Measurements from ENCODE around the gene MGAM2.

DNA sequence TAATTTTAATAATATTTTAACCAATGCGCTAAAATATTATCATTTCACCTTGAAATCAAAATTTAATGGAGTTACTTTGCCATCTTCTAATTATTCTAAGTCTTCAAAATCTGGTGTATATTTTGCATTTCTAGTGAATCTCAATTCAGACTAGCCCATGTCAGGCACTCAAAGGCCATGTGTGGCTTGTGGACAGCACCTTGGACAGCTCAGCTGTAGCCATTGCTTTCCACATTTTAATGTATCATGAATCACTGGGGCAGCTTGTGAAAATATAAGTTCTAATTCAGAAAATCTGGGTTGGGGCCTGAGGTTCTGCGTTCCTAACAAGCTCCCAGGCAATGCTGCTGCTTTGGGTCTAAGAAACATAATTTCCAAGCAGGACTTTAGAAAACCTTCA, 57.2 kb downstream of the MGAM2 start:
- TF ChIP-seq, protein P1, sequence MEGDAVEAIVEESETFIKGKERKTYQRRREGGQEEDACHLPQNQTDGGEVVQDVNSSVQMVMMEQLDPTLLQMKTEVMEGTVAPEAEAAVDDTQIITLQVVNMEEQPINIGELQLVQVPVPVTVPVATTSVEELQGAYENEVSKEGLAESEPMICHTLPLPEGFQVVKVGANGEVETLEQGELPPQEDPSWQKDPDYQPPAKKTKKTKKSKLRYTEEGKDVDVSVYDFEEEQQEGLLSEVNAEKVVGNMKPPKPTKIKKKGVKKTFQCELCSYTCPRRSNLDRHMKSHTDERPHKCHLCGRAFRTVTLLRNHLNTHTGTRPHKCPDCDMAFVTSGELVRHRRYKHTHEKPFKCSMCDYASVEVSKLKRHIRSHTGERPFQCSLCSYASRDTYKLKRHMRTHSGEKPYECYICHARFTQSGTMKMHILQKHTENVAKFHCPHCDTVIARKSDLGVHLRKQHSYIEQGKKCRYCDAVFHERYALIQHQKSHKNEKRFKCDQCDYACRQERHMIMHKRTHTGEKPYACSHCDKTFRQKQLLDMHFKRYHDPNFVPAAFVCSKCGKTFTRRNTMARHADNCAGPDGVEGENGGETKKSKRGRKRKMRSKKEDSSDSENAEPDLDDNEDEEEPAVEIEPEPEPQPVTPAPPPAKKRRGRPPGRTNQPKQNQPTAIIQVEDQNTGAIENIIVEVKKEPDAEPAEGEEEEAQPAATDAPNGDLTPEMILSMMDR (conservative IDR thresholded peaks at IDR 0.05; ENCODE audit: low read depth, low read length), result no peak
- no peak for TF ChIP-seq EZH2 (IDR thresholded peaks at IDR 0.05; ENCODE audit: borderline replicate concordance, low read depth, low read length, poor library complexity, severe bottlenecking)
